ENCODE results near the gene METTL26.

DNA sequence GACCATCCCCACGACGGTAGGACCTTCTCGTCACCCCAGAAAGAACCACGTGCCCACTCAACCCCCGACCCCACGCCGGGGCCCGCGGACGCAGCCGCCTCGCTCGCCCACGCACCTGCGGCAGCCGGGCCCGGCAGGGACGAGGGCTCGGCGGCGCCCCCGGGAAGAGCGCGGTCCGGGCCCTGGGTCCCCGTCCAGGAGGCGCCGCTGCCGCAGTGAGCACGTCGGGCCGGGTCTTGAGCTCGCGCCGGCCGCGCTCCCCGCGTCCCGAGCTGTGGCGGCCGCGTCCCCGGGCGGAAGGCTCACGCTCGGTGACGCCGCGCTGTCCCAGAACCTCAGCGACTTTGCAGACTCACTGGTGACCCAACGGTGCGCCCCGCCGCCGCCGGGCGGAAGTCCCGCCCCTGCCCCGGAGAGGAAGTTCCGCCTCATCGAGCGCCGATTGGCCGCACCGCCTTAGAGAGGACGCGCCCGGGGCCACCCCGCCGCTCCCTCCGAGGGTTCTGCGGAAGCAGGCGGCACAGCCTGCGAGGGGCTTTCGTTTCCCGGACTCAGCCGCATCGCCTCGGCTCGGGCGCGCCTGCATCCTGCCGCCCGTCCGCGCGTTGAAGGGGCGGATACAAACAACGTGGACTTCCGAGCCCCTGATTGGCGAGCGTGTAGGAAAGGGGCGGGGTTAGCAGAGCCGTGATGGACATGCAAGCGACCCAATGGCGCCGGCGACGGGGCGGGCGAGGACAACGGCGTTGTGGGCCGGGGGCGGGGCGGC lies 47.0 kb downstream of the METTL26 start:
- TF ChIP-seq, protein P1, sequence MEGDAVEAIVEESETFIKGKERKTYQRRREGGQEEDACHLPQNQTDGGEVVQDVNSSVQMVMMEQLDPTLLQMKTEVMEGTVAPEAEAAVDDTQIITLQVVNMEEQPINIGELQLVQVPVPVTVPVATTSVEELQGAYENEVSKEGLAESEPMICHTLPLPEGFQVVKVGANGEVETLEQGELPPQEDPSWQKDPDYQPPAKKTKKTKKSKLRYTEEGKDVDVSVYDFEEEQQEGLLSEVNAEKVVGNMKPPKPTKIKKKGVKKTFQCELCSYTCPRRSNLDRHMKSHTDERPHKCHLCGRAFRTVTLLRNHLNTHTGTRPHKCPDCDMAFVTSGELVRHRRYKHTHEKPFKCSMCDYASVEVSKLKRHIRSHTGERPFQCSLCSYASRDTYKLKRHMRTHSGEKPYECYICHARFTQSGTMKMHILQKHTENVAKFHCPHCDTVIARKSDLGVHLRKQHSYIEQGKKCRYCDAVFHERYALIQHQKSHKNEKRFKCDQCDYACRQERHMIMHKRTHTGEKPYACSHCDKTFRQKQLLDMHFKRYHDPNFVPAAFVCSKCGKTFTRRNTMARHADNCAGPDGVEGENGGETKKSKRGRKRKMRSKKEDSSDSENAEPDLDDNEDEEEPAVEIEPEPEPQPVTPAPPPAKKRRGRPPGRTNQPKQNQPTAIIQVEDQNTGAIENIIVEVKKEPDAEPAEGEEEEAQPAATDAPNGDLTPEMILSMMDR (IDR thresholded peaks at IDR 0.05), result no peak
- no peak for TF ChIP-seq HDAC2 (IDR thresholded peaks at IDR 0.05)
- no peak for TF ChIP-seq ATOH8 (CRISPR knock-in tag; IDR thresholded peaks at IDR 0.05; ENCODE audit: low read depth)
- TF ChIP-seq GATA3 (IDR thresholded peaks at IDR 0.05; ENCODE audit: borderline replicate concordance), result no peak
- TF ChIP-seq POLR2AphosphoS2 (conservative IDR thresholded peaks at IDR 0.05; ENCODE audit: low read length), result no peak; the same call in 1 of the 2 replicates
- TF ChIP-seq, protein P2, sequence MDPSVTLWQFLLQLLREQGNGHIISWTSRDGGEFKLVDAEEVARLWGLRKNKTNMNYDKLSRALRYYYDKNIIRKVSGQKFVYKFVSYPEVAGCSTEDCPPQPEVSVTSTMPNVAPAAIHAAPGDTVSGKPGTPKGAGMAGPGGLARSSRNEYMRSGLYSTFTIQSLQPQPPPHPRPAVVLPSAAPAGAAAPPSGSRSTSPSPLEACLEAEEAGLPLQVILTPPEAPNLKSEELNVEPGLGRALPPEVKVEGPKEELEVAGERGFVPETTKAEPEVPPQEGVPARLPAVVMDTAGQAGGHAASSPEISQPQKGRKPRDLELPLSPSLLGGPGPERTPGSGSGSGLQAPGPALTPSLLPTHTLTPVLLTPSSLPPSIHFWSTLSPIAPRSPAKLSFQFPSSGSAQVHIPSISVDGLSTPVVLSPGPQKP (IDR thresholded peaks at IDR 0.05; ENCODE audit: low read depth, low read length), result no peak
- no peak for TF ChIP-seq MAZ (IDR thresholded peaks at IDR 0.05; ENCODE audit: borderline replicate concordance, low read depth, low read length)
- TF ChIP-seq JUN (IDR thresholded peaks at IDR 0.05), result peak; percentile 37 to 89; a peak in 4 of 5 replicates

Measured in A549 (cell line).